ENCODE measurements around the gene PASK. TPM values are rescaled to one million over a fixed set of nuclear protein-coding genes. Genes with fewer than 3 reads are reported as not detected.

Gene PASK
- total RNA-seq, 1 experiment from 2014 or later: 8.5 TPM

- DNase-seq (ENCODE audit: low read depth): no peak
Measured at GRCh38 chr2:241066893-241067341, 82.4 kb downstream of the PASK start.

DNA sequence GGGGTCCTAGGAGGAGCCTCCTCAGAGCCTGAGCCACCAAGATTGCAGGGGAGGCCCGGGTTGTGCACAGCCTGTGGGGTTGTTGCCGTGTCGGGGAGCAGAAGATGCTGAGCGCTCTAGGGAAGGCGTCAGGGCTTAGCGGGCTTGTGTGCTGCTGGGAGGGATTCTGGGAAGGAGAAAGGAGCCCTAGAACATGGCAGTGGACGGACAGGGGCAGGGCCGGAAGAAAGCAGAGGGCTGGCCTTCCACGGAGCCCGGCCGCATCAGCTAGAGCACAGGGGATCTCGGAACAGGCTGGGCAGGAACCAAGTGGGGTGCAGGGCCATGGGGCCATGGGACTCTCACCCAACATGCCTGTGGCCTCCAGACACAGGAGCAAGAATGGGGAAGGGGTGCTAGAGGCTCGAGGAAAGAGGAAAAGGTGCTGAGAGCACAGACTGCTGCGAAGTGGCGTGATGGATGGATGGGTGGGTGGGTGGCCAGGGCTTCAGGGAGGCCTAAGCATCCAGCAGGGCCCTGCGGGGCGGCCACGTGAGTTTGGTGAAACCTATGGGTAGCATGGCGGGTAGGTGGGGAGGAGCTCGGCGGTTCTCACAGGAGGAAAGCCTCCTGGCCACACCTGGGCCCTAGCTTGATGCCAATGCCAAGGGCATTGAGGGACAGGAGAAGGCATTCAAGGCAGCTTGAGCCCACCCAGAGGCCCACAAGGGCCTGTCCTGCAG is 82.9 kb downstream of the PASK start:
- DNase-seq (ENCODE audit: low read depth): no peak

DNA sequence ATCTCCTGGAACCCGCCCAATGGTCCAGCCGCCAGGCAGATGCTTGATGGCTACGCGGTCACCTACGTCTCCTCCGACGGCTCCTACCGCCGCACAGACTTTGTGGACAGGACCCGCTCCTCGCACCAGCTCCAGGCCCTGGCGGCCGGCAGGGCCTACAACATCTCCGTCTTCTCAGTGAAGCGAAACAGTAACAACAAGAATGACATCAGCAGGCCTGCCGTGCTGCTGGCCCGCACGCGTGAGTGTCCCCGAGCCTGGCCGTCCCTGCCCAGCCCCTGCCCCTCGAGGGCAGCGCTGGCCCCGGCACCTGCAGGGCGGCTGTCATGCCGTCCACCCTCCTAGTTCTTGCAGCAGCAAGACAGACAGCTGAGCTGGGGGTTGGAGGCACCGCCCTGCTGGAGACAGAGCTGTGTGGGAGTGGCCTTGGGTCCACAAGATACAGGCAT is 83.9 kb downstream of the PASK start:
- no peak for DNase-seq (ENCODE audit: low read depth)

- DNase-seq (ENCODE audit: low read depth): no peak
Measured at GRCh38 chr2:241064802-241065354, 84.4 kb downstream of the PASK start.

GRCh38 chr2:241064008-241064801 is 85.1 kb downstream of the PASK start:
- no peak for DNase-seq (ENCODE audit: low read depth)

GRCh38 chr2:241063587-241063986 is 85.7 kb downstream of the PASK start:
- no peak for DNase-seq (ENCODE audit: low read depth)

GRCh38 chr2:241063093-241063551 is 86.2 kb downstream of the PASK start:
- no peak for DNase-seq (ENCODE audit: low read depth)

- no peak for DNase-seq (ENCODE audit: low read depth)
Measured at GRCh38 chr2:241062389-241063092, 86.7 kb downstream of the PASK start.

DNA sequence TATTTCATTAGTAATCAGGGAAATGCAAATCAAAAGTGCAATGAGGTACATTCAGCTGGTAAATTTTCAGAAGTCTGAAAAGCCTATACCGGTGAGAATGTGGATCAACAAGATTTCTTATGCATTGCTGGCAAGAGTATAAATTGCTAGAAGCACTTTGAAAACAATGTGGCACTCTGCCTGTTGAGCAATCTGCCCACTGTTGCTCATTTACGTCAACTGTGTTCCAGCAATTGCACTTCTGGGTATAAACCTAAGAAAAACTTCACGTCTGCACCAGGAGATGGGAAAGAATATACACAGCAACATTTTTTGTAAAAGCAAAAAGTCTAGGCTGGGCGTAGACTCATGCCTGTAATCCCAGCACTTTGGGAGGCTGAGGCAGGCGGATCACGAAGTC is 88.0 kb downstream of the PASK start:
- DNase-seq (ENCODE audit: low read depth): no peak

Other genes with a start within 250 kb of the PASK start
- under 0.01 TPM in 1 of 2 replicates, not detected in the other for gene CROCC2, start 243.1 kb downstream of the PASK start, total RNA-seq (2014; rRNA removed)
- gene SNED1, start 150.9 kb downstream of the PASK start, total RNA-seq (2014; rRNA removed): 35.5 and 53.1 TPM in 2 replicates
- gene MTERF4, start 47.2 kb downstream of the PASK start, total RNA-seq (2014; rRNA removed): 24.3 and 34.1 TPM in 2 replicates
- 95.0 and 110 TPM in 2 replicates for gene PPP1R7, start 995 bp upstream of the PASK start, total RNA-seq (2014; rRNA removed)
- gene ANO7, start 39.2 kb upstream of the PASK start, total RNA-seq (2014; rRNA removed): 0.29 and 1.6 TPM in 2 replicates
- gene HDLBP, start 166.2 kb upstream of the PASK start, total RNA-seq (2014; rRNA removed): 480 and 516 TPM in 2 replicates
- gene SEPTIN2, start 166.5 kb upstream of the PASK start, total RNA-seq (2014; rRNA removed): 350 and 372 TPM in 2 replicates
- 24.1 and 30.4 TPM in 2 replicates for gene FARP2, start 206.8 kb upstream of the PASK start, total RNA-seq (2014; rRNA removed)